HepG2 (cell line): ENCODE measurements around the gene PLXND1. TPM values are rescaled to one million over a fixed set of nuclear protein-coding genes. Genes with fewer than 3 reads are reported as not detected.

ENCODE experiments used
- HNF4G ChIP-seq, 2 experiments: sonication (generic) in 1 of 2; formaldehyde crosslinking in 1 of 2; IDR thresholded peaks; 2 replicates each; pipeline versions ENCODE4 v1.4.0 to v1.6.1; 2011 to 2020; ENCODE audit warnings: borderline replicate concordance in 2 of 2, low read depth in 2 of 2, mild to moderate bottlenecking in 2 of 2, low read length in 1 of 2, missing genetic modification reagents in 1 of 2, moderate library complexity in 1 of 2
- KDM5A ChIP-seq: fragments of 200-600 bp; sonication (generic); IDR thresholded peaks from 2 replicates; pipeline ENCODE4 v1.7.0; 2018; ENCODE audit warnings: antibody characterized with exemption, mild to moderate bottlenecking, low read length, borderline replicate concordance
- PAXIP1 ChIP-seq: sonication (generic); formaldehyde crosslinking; conservative IDR thresholded peaks from 2 replicates; pipeline ENCODE4 v1.4.0; 2020; ENCODE audit warnings: mild to moderate bottlenecking, missing genetic modification reagents, moderate library complexity
- REL ChIP-seq: sonication (generic); formaldehyde crosslinking; conservative IDR thresholded peaks from 2 replicates; pipeline ENCODE4 v1.8.0; 2022; ENCODE audit warnings: mild to moderate bottlenecking, missing genetic modification reagents, moderate library complexity
- SMC3 ChIP-seq: IDR thresholded peaks from 2 replicates; pipeline ENCODE4 v1.6.1; 2011; ENCODE audit warnings: low read length, improper control_type of control experiment
- ZBTB20 ChIP-seq: sonication (generic); formaldehyde crosslinking; IDR thresholded peaks from 2 replicates; pipeline ENCODE4 v1.8.1; 2023; ENCODE audit warnings: missing genetic modification reagents, low read depth, mild to moderate bottlenecking, borderline replicate concordance
- ZFP36 ChIP-seq: fragments of 150-350 bp; IDR thresholded peaks from 2 replicates; pipeline ENCODE4 v1.6.1; 2018; ENCODE audit warnings: borderline replicate concordance, low read length, low read depth; ENCODE audit not compliant: partially characterized antibody
- ZNF232 ChIP-seq: sonication (generic); formaldehyde crosslinking; IDR thresholded peaks from 2 replicates; pipeline ENCODE4 v1.4.0; 2020; ENCODE audit warnings: missing genetic modification reagents, borderline replicate concordance
- ZNF326 ChIP-seq: sonication (generic); formaldehyde crosslinking; IDR thresholded peaks from 2 replicates; pipeline ENCODE4 v1.4.0; 2020; ENCODE audit warnings: missing genetic modification reagents, borderline replicate concordance
- ZNF569 ChIP-seq: sonication (generic); formaldehyde crosslinking; IDR thresholded peaks from 2 replicates; pipeline ENCODE4 v1.5.0; 2020; ENCODE audit warnings: mild to moderate bottlenecking, missing genetic modification reagents, moderate library complexity, borderline replicate concordance
- ZNF850 ChIP-seq: sonication (generic); formaldehyde crosslinking; conservative IDR thresholded peaks from 2 replicates; pipeline ENCODE4 v1.9.0; 2021; ENCODE audit warnings: mild to moderate bottlenecking, missing genetic modification reagents
- polyA plus RNA-seq, 8 experiments: library from polyadenylated mRNA; depleted of rRNA in 3 of 8; stranded (reverse) in 7 of 8; unstranded in 1 of 8; fragments of >200 nt; fragmentation: Illumina TruSeq in 4 of 8; extraction: Trizol in 4 of 8; gene quantifications; 2 replicates each; pipeline versions ENCODE4 v1.2.1 to v1.2.3, GENCODE V29; 2011 to 2016; ENCODE audit warnings: low read depth in 4 of 8, missing spikeins in 1 of 8, mixed read lengths in 1 of 8; ENCODE audit not compliant: insufficient read depth in 1 of 8
- total RNA-seq, 5 experiments: library from RNA; depleted of rRNA; stranded (reverse); fragments of >200 nt; fragmentation: Illumina TruSeq; extraction: Trizol; gene quantifications; 2 replicates each; pipeline ENCODE4 v1.2.3, GENCODE V29; 2016; ENCODE audit warnings: low read depth in 1 of 5
- TF ChIP-seq, protein P1 (sequence below): IDR thresholded peaks from 2 replicates; pipeline ENCODE4 v1.6.1; 2012; ENCODE audit warnings: low read depth, low read length, improper control_type of control experiment
- TF ChIP-seq, protein P2 (sequence below): sonication (generic); formaldehyde crosslinking; IDR thresholded peaks from 2 replicates; pipeline ENCODE4 v1.4.0; 2020; ENCODE audit warnings: missing genetic modification reagents

PLXND1 gene
- total and polyA plus RNA-seq, 2 of the 13 experiments (the other 11 are each of a cell fraction or from before 2014, with no cell fraction given): 15.9 to 42.0 TPM

GRCh38 chr3:129605203-129605921, 1.1 kb downstream of the PLXND1 start (continued):
- no peak for TF ChIP-seq PAXIP1 (CRISPR knock-in tag)
- TF ChIP-seq, protein P1, sequence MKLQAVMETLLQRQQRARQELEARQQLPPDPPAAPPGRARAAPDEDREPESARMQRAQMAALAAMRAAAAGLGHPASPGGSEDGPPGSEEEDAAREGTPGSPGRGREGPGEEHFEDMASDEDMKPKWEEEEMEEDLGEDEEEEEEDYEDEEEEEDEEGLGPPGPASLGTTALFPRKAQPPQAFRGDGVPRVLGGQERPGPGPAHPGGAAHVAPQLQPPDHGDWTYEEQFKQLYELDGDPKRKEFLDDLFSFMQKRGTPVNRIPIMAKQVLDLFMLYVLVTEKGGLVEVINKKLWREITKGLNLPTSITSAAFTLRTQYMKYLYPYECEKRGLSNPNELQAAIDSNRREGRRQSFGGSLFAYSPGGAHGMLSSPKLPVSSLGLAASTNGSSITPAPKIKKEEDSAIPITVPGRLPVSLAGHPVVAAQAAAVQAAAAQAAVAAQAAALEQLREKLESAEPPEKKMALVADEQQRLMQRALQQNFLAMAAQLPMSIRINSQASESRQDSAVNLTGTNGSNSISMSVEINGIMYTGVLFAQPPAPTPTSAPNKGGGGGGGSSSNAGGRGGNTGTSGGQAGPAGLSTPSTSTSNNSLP: no peak
- TF ChIP-seq ZNF326: no peak
- TF ChIP-seq, protein P2, sequence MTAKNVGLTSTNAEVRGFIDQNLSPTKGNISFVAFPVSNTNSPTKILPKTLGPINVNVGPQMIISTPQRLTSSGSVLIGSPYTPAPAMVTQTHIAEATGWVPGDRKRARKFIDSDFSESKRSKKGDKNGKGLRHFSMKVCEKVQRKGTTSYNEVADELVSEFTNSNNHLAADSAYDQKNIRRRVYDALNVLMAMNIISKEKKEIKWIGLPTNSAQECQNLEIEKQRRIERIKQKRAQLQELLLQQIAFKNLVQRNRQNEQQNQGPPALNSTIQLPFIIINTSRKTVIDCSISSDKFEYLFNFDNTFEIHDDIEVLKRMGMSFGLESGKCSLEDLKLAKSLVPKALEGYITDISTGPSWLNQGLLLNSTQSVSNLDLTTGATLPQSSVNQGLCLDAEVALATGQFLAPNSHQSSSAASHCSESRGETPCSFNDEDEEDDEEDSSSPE (CRISPR knock-in tag): peak; percentile 59
- TF ChIP-seq ZNF232 (CRISPR knock-in tag): 0 out of 2 replicates have a peak, but pooled peaks have one; percentile 55
- TF ChIP-seq ZBTB20 (CRISPR knock-in tag): no peak
- no peak for TF ChIP-seq ZNF850 (CRISPR knock-in tag)
- no peak for TF ChIP-seq SMC3
- no peak for TF ChIP-seq KDM5A
- TF ChIP-seq HNF4G (IDR thresholded peaks at IDR 0.05; ENCODE audit: borderline replicate concordance, low read depth, low read length): no peak
- TF ChIP-seq HNF4G (CRISPR knock-in tag; IDR thresholded peaks at IDR 0.05; ENCODE audit: borderline replicate concordance, low read depth): no peak; the same call in 1 of the 2 replicates
- TF ChIP-seq ZNF569: no peak
- TF ChIP-seq ZFP36: no peak
- TF ChIP-seq REL (CRISPR knock-in tag): 0 out of 2 replicates have a peak, but pooled peaks have one; percentile 4
